SKM-1 treated with dmso at 0.1 percent for 144 hours (cell line): ENCODE data around the gene ZNF143.
"Not testable (repeated sequence)": the region's sequence is repeated elsewhere in the genome, so short reads cannot be mapped to it uniquely, and the experiment has no call there.

ENCODE experiments used
- DNase-seq: peaks from one replicate; lab custom pipeline; 2025; ENCODE audit not compliant: unreplicated experiment; lab: John Stamatoyannopoulos, UW

The ZNF143 gene

DNA sequence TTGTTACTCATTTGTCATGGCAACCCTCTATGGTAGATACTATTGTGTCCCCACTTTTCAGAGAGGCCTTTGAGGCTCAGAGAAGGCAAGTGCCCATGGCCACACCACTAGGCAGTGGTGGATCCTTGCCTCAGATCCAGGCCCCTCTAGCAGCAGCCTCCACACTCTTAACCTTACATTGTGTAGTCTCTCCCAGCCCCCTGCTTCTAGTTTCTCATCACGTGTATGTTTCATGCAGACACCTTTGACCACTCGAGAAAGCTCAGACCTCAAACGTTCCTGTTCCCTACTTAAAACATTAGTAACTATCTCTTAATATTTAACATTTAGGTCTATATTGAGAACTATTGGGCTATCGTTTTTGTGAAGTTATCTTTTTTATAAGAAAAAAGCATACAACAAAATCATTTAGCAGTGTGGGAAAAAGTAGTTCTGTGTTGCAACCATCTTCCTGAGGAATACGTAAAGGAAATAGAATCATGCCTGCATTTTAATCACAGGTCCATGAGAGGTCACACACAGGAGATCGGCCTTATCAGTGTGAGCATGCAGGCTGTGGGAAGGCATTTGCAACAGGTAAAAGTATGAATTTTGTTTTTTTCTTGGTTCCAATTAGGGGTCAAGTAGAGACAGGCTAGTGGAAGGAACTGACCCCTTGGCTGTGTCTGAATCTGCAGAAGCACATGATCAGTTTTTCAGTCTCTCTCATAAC lies 35.1 kb downstream of the ZNF143 start:
- no peak for DNase-seq

GRCh38 chr11:9498457-9499078 lies 37.8 kb downstream of the ZNF143 start:
- DNase-seq = no peak

- DNase-seq = peak; percentile 33
Observed at GRCh38 chr11:9506489-9507276, 45.9 kb downstream of the ZNF143 start.

DNA sequence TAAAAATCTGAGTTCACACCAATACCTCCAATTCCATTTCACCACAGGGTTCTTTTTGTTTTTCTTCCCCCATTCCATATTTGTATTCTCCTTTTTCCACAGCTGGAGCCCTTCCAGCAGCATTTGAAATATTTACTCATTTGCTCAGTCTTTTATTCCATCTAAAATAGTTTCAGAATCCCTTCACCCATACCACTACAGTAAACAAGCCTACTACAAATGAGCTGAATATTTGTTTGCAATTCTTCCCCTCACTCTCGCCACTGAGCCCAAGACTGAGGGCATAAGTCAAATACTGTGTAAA lies 46.4 kb downstream of the ZNF143 start:
- DNase-seq = no peak

DNA sequence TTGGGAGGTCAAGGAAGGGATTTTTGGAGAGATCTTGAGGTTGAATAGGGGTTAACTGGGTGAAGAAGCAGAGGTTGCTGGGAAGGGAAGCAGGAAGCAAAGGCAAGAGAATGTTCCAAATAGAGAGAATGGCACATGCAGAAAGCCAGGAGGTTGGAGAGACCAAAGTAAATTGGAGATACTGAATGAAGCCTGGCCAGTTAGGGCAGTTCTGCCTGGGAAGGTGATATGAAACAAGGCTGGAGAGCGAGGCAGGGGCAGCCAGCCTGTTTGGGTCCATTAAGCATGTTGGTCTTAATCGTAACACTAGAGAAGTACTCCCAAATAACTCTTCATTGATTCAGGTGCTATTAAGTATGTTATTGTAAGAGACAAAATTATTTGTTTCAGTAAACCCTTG lies 48.2 kb downstream of the ZNF143 start:
- DNase-seq = no peak

DNA sequence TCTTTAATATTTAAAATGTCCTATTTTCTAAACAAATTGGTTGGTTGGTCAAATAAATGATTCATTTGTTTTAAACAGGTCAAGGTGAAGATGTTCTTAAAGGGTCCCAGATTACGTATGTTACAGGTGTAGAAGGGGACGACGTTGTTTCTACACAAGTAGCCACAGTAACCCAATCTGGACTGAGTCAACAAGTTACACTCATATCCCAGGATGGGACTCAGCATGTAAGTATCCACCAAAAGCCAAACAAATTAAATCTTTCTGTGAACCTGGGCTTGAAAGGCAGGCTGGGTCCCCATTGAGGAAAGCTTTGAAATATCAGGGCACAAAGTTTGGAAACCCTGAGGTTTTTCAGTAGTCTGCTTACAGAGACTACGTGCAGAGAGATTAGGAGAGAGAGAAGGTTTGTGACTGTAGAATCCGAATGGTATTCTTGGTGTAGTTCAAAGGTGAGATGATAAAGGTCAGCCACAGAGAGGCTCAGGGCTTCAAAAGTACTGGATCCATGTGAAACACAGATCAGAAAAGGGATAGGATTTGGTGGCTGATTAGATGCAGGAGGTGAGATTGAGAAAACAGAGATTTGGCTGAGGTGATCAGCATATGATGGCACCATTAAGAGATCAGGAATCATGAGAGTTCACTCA lies 51.7 kb downstream of the ZNF143 start:
- no peak for DNase-seq

DNA sequence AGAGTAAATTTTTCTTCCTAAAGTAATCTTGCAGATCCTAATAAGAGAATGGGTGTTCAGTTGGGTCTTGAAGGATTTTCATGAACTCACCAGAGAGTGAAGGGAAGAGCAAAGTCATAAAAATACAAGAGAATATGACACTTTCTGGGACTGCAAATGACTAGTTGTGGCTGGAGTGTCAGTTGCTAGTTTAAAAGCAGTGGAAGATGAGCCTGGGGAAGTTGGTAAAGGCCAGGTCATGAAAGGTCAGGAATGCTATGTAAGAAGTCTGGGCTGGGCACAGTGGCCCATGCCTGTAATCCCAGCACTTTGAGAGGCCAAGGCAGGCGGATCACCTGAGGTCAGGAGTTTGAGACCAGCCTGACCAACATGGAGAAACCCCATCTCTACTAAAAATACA lies 53.8 kb downstream of the ZNF143 start:
- not testable (repeated sequence) for DNase-seq

- DNase-seq = no peak
Observed at GRCh38 chr11:9516113-9516512, 55.3 kb downstream of the ZNF143 start.

DNA sequence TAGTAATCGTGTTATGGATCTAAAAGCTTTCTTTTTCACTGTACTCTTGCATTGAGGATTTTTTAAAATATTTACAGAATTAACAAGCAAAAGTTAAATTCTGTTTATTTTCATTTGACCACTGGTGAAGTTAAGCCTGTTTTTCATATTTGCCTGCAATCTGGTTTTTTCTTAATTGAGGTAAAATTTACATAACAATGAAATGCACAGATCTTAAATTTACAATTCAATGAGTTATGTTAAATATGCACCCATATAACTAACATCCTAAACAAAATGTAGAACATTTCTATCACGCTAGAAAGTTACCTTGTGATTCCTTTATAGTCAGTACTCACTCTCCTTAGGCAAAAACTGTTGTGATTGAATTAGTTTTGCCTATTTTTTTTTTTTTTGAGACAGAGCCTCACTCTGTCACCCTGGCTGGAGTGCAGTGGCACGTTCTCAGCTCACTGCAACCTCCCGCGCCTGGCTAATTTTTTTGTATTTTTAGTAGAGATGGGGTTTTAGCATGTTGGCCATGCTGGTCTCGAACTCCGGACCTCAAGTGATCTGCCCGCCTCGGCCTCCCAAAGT lies 58.1 kb downstream of the ZNF143 start:
- no peak for DNase-seq

GRCh38 chr11:9524001-9524400 lies 63.2 kb downstream of the ZNF143 start:
- DNase-seq = no peak

DNA sequence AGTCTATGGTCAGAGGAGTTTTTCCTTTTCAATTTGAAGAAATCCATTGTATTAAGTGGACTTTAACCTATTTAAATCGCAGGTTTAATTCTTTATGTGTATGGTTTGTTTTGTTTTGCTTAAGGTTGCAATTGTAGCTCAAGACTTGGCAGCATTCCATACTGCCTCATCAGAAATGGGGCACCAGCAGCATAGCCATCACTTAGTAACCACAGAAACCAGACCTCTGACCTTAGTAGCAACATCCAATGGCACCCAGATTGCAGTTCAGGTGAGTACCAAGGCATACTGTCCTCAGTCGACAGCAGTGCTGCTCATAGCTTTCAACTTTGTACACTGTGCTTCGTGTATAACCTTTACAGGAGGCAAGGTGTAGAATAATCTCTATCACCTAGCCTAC lies 64.3 kb downstream of the ZNF143 start:
- no peak for DNase-seq

DNA sequence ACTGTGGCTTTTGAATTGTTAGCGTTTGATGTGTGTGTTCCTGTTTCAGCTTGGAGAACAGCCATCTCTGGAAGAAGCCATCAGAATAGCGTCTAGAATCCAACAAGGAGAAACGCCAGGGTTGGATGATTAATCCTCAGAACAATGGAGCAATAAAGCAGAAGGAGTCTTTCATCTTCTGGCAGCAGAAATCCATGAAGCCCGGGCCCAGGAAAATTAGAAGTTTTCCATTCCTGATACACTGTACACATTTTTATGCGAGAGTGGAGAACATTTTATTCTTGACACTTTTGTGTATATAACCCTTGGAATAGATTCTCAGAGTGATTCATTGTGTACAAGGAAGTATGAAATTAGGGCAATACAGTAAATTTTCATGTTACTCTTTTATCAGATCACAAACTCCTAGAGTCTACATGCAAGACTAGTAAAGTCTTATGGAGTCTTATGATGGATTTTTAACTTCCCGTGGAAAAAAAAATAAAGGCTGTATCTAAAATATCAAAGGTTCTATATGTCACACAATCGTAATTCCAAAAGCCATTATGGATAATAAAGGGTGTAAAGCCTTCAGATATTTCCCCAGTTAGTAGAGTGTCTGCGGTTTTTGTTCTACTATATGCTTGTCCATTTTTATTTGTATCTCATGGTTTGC lies 66.8 kb downstream of the ZNF143 start:
- no peak for DNase-seq

GRCh38 chr11:9528136-9528501 lies 67.3 kb downstream of the ZNF143 start:
- DNase-seq = no peak

- DNase-seq = no peak
Observed at GRCh38 chr11:9528573-9529333, 67.9 kb downstream of the ZNF143 start.

- DNase-seq = no peak
Observed at GRCh38 chr11:9529334-9529650, 68.5 kb downstream of the ZNF143 start.

- no peak for DNase-seq
Observed at GRCh38 chr11:9530020-9530621, 69.3 kb downstream of the ZNF143 start.

DNA sequence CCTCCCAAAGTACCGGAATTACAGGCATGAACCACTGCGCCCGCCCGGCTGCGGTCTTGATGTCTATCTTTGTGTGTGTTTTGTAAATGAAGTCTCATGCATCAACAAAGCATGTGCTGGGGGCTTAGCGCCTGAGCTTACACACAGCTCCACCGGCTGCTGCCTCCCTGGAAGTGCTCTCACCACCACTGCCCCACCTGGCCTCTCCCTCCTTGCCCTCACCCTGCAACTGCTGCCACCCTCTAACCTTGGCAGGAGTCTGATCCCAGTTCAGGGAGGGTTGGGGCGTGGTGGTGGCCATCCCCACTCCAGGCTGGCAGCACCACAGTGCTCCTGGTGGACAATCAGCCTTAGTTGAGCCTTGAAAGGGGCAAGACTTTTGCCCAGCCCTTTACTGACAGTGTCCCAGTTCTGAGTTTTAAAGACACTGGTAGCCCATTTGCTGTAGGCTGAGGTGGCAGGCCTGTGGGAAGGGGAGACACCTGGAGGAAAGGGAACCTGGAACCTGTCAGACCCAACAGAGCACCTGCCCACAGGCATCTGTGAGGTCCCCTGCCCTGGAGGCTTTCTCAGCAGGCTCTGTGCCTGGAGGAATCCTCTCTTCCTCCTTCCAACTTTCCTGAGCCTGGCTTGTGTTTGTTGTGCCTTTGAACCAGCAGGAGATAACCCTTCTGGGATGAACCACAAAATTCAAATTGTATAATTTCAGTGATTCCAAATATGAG lies 70.3 kb downstream of the ZNF143 start:
- no peak for DNase-seq

DNA sequence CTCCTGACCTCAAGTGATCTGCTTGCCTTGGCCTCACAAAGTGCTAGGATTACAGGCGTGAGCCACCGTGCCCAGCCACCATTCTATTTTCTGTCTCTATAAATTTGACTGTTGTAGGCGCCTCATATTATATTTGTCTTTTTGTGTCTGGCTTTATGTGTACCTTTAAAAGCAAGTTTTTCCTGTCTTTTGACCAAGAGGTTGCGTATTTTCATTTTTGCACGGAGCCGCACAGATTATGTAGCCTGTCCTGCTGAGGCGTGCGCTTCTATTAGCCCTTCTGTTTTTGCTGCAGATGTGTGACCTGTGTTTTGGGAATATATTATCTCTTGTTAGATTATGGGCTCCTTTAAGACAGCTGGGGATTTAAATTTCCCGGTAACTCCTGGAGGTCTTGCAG lies 72.2 kb downstream of the ZNF143 start:
- no peak for DNase-seq

DNA sequence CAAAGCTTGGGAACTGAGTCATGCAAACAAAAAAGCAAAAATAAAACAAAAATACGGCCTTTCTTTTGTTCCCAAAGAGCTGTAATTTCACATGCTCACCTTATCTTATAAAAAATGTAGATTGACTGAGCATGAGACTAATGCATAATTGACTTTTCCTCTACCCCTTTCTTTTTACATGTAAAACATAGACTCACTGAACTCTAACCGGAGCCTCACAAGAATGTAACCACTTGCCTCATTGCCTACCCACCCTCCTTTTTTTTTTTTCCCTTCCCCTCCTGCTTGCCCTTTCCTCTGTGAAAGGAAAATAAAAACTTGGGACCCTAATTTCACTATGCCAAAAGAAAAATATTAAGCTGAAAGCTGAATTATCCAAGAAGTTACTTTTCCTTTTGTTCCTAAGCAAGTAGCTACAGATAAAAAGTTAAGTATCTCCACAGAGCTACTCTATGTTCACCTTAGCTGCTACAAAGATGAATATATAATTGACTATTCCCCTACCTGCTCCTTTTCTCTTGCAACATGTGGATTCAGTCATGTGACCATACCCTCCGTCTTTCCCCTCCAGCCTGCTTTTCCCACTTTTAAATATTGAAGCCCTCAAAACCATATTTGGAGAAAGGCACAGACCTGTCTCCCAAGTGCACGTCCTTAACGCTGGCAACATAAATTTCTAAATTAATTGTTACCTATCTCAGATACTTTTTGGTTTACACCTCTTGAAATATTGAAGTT lies 73.1 kb downstream of the ZNF143 start:
- no peak for DNase-seq
